ENCODE results near the gene PDHB.

GRCh38 chr3:58432905-58433304, 727 bp downstream of the PDHB start:
- TF ChIP-seq, protein P1, sequence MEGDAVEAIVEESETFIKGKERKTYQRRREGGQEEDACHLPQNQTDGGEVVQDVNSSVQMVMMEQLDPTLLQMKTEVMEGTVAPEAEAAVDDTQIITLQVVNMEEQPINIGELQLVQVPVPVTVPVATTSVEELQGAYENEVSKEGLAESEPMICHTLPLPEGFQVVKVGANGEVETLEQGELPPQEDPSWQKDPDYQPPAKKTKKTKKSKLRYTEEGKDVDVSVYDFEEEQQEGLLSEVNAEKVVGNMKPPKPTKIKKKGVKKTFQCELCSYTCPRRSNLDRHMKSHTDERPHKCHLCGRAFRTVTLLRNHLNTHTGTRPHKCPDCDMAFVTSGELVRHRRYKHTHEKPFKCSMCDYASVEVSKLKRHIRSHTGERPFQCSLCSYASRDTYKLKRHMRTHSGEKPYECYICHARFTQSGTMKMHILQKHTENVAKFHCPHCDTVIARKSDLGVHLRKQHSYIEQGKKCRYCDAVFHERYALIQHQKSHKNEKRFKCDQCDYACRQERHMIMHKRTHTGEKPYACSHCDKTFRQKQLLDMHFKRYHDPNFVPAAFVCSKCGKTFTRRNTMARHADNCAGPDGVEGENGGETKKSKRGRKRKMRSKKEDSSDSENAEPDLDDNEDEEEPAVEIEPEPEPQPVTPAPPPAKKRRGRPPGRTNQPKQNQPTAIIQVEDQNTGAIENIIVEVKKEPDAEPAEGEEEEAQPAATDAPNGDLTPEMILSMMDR (IDR thresholded peaks at IDR 0.05) = no peak
- no peak for TF ChIP-seq POLR2A (IDR thresholded peaks at IDR 0.05)

Measured in testis (tissue), 2 donors.